Uterus (tissue), 2 donors: ENCODE measurements around the gene AMDHD1.

Experiments used
- POLR2A ChIP-seq, 2 donors: fragments of 450-650 bp; IDR thresholded peaks; one replicate each; pipeline ENCODE4 v1.6.1; 2016; ENCODE audit warnings: antibody characterized with exemption in 2 of 2, mild to moderate bottlenecking in 1 of 2, moderate library complexity in 1 of 2
- TF ChIP-seq, protein P1 (sequence below), 4 experiments: fragments of 200-600 bp in 2 of 4; fragments of 450-650 bp in 2 of 4; sonication (generic) in 2 of 4; IDR thresholded peaks; one replicate each; pipeline ENCODE4 v1.5.1; 2016 to 2019; ENCODE audit warnings: antibody characterized with exemption in 4 of 4, mild to moderate bottlenecking in 2 of 4, moderate library complexity in 1 of 4

GRCh38 chr12:95953000-95953399, 9.9 kb downstream of the AMDHD1 start:
- TF ChIP-seq, protein P1, sequence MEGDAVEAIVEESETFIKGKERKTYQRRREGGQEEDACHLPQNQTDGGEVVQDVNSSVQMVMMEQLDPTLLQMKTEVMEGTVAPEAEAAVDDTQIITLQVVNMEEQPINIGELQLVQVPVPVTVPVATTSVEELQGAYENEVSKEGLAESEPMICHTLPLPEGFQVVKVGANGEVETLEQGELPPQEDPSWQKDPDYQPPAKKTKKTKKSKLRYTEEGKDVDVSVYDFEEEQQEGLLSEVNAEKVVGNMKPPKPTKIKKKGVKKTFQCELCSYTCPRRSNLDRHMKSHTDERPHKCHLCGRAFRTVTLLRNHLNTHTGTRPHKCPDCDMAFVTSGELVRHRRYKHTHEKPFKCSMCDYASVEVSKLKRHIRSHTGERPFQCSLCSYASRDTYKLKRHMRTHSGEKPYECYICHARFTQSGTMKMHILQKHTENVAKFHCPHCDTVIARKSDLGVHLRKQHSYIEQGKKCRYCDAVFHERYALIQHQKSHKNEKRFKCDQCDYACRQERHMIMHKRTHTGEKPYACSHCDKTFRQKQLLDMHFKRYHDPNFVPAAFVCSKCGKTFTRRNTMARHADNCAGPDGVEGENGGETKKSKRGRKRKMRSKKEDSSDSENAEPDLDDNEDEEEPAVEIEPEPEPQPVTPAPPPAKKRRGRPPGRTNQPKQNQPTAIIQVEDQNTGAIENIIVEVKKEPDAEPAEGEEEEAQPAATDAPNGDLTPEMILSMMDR (IDR thresholded peaks at IDR 0.05): no peak
- TF ChIP-seq POLR2A (IDR thresholded peaks at IDR 0.05): no peak
